Fibroblast of gingiva (primary cell): ENCODE results near the gene FSD2.
A peak's percentile ranks its signal among the peaks of the same experiment; 100 is the strongest.
"Not testable (repeated sequence)": the region's sequence is repeated elsewhere in the genome, so short reads cannot be mapped to it uniquely, and the experiment has no call there.

ENCODE experiments used
- DNase-seq: peaks from one replicate; pipeline ENCODE4 v3.0.0-alpha.2; 2011; ENCODE audit warnings: low read depth

The FSD2 gene

DNA sequence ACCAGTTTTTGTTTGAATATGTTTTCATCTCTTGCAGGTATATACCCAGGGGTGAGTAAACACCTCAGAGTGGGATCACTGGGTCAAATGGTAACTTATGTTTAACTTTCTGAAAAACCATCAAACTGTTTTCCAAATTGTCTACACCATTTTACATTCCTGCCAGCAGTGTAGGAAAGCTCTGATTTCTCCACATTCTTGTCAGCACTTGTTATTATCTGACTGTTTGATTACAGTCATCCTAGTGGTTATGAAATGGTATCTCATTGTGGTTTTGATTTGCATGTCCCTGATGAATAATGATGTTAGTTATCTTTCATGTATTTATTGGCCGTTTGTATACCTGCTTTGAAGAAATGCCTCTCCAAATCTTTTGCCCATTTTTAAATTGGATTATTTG is 13.8 kb downstream of the FSD2 start:
- DNase-seq, result no peak

DNA sequence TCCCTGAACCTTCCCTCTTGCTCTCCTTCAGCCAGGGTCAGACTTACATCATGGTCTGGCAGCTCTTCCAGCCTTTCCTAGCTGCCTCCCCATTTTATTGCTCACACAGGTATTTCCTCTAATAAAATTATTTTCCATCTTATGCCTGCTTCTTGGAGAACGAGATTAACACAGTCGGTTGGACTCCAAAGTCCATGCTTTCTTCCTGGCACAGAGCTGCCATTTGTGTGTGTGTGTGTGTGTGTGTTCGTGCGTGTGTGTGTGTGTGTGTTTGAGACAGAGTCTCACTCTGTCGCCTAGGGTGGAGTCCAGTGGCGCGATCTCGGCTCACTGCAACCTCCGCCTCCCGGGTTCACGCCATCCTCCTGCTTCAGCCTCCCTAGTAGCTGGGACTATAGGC is 15.5 kb downstream of the FSD2 start:
- no peak for DNase-seq

DNA sequence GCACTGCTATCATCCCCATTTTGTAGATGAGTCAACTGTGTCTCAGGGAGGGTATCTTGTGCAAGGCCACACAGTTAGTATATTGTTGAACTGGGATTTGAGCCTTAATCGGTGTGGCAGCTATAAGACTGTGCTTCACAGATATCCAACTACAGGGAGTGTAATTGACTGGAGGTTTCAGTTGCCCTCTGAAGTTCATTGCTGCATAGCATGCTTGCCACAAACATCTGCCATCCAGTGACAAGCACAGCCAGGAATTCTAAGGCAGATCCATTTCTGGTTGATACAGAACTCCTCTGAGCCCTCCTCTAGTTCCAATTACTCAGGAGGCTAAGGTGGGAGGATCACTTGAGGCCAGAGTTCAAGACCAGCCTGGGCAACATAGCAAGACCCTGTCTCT is 16.4 kb downstream of the FSD2 start:
- DNase-seq, result peak; percentile 21

DNA sequence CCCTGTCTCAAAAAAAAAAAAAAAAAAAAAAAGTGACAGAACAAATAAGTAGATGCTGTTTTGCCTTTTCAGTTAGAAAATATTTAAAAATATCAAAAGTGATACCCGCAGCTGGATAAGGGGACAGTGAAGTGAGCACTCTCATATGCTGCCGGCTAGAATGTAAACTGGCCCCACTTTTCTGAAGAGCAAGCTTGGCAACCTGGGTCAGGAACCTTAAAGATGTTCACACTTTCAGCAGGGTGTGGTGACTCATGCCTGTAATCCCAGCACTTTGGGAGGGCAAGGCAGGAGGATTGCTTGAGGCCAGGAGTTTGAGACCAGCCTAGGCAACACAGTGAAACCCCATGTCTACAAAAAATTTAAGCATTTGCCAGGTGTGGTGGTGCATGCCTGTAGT is 17.4 kb downstream of the FSD2 start:
- DNase-seq, result no peak

DNA sequence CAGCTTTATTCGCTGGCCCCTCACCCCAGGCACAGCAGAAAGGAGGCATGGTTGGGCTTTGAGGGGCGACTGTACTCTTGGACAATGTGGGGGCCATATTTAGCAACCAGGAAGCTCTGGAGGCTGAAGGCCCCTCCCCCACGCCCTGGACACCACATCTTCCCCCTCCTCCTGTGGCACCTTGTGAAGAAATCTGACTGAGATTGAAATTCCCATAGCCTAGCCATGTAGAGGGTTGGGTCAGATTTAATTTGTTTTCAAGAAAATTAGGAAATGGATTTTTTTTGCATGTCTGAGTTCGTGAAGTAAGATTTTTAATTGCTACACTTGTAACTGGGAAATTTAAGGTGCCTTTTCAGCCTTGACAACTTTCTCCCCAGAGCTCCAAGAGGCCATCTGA is 24.5 kb downstream of the FSD2 start:
- no peak for DNase-seq

DNA sequence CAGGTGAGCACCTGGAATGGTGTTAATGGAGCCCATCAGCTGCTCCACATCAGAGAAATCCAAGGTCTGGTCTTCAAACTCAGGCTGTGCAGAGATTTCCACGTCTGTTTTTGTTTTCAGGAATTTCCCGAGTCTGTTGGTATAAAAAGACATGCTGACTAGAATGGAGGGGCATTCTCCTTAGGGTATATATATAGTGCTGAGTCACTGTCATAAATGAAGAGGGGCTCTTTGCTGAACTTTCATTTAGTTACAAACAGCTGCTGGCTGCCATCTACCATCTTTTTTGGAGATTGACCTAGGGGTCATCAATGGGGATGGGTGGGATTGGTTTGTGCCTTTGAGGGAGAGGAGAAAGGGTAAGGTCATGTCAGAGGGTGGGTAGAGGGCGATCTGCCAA is 27.1 kb downstream of the FSD2 start:
- DNase-seq, result no peak

DNA sequence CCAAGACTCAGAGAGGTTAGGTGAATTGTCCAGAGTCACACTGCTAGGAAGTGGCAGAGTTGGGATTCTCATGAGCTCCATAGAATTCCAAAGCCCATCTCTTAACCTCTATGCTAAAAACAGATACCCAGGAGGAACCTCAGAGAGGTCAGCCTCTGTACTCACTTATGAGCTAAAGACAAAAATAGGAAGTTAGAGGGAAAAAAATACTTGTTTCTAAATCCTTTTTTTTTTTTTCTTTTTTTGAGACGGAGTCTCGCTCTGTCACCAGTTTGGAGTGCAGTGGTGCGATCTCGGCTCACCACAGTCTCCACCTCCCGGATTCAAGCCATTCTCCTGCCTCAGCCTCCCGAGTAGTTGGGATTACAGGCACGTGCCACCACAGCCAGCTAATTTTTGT is 31.4 kb downstream of the FSD2 start:
- no peak for DNase-seq

DNA sequence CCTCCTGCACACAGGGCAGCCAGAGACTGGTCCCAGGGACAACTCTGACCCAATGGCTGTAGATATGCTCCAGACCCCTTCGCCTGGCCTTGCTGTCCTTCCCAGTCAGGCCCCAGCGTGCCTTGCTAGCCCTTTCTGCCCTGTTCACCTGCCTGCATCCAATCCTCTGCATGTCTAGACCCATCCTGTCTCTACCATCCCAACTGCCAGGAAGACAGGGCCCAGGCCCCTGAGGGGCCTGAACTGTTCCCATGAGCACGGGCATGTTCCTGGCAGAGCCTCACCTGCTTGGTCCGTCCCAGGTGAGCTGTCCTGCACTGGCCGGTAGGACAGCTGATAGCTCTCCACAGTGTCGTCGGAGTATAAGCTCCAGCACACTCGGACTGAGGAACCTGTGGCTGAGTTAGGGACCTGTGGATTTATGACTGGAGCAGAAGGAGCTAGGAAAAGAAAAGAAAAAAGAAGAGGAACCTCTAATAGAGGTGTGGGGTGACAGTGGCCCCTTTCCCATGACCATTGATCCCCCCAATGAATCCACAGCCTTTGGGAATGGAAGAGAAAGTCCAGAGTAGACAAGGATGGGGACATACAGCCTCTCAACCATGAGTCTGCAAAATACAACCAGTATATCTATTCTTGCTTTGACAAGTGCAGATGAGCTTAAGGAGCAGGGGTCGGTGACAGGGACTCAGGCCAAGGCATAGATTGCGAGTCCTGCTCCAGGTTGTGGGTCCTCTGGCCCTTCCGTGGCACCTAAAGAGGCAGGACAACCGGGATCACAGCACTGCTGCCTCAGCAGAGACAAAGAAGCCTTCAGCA is 33.9 kb downstream of the FSD2 start:
- no peak for DNase-seq

DNA sequence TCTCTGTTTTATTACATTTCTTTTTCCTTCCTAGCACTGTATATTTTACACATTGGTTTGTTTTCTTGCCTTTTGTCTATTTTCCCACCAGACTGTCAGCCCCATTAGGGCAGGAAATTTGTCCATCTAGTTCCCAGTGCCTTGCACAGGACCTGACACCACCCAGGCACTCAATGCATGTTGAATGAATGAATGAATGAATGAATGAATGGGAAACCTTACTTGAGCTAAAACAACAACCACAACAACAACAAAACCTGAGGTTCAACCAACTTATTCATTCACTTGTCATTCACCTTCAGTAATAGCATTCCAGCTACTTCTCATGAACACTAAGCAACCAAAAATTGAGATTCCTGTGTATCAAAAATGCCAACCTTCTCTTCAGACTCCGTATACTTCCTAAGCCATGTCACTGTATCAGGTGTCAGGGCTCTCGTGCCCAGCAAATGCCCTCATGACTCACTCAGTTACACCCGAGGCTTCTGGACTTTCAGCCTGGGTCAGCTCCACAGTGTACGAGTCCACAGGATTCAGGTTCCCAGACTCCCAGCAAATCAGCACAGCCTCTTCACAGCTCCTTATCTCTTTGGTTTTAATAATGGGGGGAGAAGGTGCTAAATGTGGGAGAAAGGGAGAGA is 37.3 kb downstream of the FSD2 start:
- peak; percentile 37 for DNase-seq

DNA sequence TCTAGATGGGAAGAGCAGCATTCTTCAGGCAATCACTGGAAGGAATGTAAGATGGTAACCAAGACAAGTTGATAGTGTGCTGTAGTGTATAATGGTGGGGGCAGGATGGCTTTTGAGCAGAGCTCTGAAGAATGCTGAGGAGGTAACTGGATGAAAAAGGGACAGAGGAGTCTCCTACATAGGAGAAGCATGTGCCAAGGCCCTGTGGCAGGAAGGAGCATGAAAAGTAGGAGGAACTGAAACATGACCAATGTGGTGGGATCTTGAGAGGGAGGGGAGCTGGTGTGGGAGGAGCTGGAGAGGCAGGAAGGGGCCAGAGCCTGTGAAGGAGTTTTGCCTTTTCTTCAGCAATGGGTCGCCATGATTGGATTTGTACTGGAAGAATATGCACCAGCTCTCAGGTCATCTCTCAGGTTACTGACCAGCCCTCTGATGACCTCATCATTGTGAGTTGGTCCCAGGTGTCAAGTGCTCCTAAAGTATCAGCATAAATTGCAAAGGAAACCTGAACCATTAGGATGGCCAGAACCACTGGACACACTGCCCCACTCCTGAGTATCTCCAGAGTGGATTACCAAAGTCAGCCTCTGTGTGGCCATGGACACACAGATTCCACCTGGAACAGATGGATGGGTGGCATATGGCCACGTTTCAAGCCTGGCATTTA is 38.6 kb downstream of the FSD2 start:
- no peak for DNase-seq

DNA sequence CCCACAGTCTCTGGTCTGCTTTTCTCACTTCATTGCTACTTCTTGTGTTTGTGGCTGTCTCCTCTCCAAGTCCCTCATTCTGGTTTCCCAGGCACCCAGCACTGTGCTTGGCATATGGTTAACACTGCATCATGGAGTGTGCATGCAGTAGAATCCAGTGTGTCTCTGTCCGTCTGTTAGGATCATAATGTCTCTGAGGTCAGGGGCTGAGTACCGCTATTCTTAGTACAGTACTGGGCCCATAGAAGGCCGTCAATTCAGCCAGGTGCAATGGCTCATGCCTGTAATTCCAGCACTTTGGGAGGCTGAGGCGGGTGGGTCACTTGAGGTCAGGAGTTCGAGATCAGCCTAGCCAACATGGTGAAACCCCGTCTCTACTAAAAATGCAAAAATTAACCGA is 39.7 kb downstream of the FSD2 start:
- DNase-seq, result not testable (repeated sequence)

DNA sequence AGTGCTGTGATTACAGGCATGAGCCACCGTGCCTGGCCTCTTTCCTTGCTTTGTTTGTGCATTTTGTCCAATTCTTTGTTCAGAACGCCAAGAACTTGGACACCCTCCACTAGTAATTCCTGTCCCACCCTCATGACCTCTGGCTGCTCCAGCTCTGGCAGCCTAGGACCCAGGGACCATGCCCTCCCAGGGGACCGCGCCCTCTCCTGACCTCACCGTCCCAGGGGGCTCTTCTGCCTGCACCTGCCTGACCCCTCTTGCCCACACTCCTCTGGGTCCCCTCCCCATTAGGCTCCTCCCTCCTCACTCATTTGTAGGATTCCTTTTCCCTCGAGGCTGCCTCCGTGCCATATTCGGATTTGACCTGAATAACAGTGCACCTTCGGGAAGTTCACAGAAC is 41.1 kb downstream of the FSD2 start:
- no peak for DNase-seq

DNA sequence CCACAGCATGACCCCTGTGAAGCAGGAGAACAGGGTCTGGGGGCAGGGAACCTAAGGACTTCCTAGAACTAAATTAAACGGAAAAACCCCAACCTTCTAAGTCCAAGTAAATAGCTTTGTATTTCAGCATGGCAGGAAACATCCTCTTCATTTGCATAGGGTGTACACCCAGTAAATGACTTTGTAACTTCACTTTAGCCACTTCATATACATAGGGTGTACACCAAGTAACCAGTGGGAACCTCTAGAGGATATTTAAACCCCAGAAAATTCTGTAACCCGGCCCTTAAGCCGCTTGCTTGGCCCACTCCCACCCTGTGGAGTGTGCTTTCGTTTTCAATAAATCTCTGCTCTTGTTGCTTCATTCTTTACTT is 41.8 kb downstream of the FSD2 start:
- DNase-seq, result no peak

DNA sequence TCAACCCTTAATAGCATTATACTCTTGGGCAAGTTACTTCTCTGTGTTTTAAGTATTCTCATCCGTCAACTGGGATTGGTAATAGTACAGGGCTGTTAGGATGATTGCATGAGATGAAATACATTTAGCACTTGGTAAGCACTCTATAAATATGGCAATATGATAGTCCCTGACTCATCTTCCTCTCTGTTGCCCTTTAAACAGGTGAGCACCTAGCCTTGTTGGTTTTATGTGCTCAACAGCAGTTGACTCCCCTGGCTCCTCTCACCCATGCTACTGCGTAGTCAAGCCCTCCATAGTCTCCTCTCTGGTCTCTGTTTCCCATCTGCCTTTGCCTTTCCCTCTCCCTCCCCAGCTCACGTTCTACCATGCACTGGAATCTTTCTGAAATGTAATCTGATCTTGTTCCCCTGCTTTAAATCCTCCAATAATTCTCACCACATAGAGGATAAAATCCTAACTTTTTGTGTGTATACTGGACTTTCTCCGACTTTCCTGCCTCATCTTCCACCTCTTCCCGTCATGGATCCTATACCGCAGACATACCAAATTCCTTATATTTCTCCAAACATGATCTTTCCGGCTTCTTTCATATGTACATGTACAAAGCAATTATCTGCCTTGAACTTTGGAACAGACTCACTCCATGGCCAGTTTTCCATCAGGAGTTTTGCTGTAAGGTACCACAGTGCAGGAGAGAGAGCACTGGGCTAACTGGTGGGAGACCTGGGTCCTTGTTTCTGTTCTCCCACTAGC is 42.3 kb downstream of the FSD2 start:
- DNase-seq, result no peak

DNA sequence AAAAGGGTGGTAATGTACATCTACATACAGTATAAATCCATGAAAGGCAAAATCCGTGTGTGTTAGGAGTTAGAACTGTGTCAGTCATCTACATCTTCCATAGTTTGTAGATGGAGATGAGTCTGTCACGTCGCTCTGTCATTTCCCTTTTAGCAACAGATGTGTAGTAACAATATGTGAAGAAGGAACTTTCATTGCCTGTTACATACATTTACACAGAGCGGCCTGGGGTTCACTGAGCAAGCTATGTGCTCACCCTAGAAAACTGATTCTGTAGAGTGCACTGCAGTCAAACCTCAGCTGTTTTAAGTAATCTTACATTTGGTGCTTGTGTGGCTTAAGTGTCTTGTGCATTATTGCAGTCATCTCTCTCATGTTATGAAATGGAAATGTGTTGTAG is 54.6 kb downstream of the FSD2 start:
- no peak for DNase-seq

DNA sequence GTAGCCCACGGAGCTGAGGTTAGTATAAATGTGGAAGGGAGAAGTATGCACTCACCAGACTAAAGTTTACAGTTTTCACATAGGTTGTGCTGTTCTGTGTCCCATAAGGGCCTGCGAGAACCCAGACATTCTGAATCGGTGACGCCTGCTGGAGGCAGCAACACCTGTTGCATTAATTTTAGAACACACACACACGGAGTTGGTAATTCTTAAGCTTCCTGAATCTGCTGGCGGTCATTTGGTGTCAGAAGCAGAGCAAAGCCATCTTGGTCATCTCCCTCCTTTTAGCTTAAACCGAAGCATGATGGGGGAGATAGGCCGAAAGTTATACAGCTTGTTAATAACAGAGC is 55.1 kb downstream of the FSD2 start:
- DNase-seq, result no peak

DNA sequence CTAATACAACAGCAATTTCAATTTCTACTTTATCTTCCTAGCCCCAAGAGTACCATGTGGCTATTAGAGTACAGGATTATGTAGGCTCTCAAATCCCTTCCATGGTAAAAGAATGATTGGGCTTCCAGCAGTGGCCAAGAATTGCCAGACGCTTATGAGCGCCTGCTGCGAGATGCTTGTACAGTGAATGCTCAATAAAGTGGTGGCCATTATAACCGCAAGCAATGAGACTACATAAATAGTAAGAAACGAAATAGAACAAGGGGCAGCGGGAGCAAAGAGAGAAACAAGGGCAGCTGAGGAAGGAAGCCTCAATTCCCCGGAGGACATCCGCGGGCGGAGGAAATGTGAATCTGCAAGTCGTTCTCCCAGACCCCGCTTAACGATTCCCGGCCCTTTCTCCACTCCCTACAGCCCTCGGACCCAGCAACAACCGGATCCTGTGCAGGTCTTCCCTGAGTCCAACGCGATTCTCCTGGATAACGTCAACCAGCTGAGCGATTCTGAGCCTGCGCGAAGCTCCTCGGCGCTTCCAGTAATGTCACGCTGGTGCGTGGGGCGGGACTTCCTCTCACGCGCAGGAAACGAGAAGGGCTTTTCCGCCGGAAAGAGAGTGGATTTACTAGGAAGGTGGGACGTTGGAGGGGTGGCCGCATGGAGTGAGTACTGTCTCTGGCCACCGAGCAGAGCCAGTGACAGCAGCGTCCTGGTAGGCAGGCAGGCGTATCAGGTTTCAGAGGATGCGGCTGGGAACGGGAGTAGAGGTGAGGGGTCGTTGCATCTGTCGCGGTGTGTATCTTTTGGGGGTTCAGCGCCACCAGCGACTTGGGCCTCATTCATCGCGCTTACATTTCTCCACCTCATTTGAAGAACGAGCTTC is 55.7 kb downstream of the FSD2 start:
- peak; percentile 91 for DNase-seq

DNA sequence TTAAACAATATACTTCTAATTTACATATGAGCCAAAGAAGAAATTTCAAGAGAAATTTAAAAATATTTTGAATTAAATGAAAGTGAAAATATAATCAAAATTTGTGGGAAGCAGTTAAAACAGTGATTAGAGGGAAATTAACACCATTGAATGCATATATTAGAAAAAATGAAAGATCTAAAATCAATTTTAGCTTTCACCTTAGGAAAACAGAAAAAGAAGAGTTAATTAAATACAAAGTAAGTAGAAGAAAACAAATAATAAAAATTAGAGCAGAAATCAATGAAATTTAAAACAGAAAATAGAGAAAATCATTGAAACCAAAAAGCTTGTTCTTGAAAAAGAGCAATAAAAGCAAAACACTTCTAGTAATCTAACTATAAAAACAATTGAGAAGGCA is 57.6 kb downstream of the FSD2 start:
- no peak for DNase-seq

DNA sequence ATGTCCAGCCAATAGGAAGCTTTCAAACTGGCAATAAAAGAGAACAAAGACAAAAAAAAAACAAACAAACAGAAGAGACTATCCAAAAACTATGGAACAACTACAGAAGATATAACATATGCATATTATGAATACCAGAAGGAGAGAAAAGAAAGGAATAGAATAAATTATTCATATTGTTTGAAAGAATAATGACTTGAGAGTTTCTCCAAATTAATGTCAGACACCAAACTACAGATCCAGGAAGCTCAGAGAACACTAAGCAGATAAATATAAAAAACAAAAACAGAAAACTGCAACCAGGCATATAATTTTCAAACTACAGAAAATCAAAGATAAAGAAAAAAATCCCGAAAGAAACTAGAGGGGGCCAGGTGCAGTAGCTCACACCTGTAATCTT is 62.1 kb downstream of the FSD2 start:
- no peak for DNase-seq

DNA sequence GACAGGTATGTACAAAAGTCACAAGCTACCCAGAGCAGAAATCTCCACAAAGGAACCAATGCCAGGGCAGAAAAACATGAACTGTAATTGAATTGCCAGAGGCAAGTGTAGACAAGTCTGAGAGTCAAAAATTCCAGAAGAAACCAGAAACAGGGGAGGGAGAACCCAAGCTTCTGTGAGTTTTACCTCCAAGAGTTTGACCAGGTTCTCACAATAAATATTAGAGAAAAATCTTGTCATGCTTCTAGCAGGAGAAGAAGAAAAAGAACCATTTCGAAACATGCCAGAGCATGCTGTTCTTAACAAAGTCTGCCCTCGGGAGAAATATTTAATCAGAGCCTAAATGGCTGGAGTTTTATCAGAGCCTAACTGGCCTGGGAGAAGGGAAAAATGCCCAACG is 63.7 kb downstream of the FSD2 start:
- no peak for DNase-seq

DNA sequence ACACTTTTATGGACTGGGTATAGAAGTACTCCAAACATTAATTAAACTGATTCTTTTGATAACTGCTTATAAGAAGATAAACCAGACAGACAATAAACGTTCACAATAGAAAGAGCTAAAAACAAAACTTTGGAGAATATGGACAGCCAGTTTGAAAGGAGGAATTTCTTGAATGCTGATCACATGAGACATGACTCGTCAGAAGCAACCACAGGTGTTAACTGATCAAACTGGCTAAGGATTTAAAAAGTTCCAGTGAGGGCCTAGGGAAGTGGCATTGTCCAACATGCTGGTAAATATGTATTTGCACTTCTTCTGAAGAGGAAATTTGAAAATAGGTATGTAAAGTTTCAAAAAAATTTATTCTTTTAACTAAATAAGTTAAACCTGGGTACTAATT is 66.8 kb downstream of the FSD2 start:
- DNase-seq, result no peak

DNA sequence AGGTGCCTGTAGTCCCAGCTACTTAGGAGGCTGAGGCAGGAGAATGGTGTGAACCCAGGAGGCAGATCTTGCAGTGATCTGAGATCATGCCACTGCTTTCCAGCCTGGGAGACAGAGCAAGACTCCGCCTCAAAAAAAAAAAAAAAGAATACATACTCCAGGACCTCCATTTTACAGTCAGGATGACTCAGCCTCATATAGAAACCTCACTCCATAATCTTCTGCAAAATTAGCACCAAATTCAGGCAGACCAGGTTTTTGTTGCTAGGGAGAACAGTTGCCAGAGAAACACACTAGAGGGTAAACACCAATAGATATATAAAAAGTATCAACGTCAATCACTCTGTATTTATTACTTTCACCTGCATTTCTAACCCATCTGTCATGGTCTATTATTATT is 67.9 kb downstream of the FSD2 start:
- no peak for DNase-seq
